HEK293T (cell line): ENCODE data around the gene SCARB1.

Source experiments
- BHLHE40 ChIP-seq: fragments of 450-650 bp; IDR thresholded peaks from 2 replicates; pipeline ENCODE4 v1.6.1; 2016; ENCODE audit warnings: mild to moderate bottlenecking, moderate library complexity, borderline replicate concordance
- CTBP1 ChIP-seq: fragments of 450-650 bp; IDR thresholded peaks from 2 replicates; pipeline ENCODE4 v1.6.1; 2016; ENCODE audit warnings: borderline replicate concordance
- ELF4 ChIP-seq: fragments of 450-650 bp; IDR thresholded peaks from 2 replicates; pipeline ENCODE4 v1.6.1; 2017; ENCODE audit warnings: antibody characterized with exemption
- FOXA1 ChIP-seq: fragments of 450-650 bp; IDR thresholded peaks from 2 replicates; pipeline ENCODE4 v1.6.1; 2016; ENCODE audit warnings: mild to moderate bottlenecking
- FOXK2 ChIP-seq: fragments of 450-650 bp; IDR thresholded peaks from 2 replicates; pipeline ENCODE4 v1.6.1; 2016; ENCODE audit warnings: mild to moderate bottlenecking
- FOXM1 ChIP-seq: fragments of 450-650 bp; IDR thresholded peaks from 2 replicates; pipeline ENCODE4 v1.6.1; 2017; ENCODE audit warnings: mild to moderate bottlenecking, borderline replicate concordance
- HDGF ChIP-seq: fragments of 450-650 bp; IDR thresholded peaks from 2 replicates; pipeline ENCODE4 v1.6.1; 2017; ENCODE audit warnings: antibody characterized with exemption, borderline replicate concordance
- LEF1 ChIP-seq: fragments of 450-650 bp; IDR thresholded peaks from 2 replicates; pipeline ENCODE4 v1.6.1; 2017; ENCODE audit warnings: mild to moderate bottlenecking, borderline replicate concordance
- SP1 ChIP-seq: fragments of 450-650 bp; IDR thresholded peaks from 2 replicates; pipeline ENCODE4 v1.6.1; 2017
- SUZ12 ChIP-seq: fragments of 450-650 bp; IDR thresholded peaks from 2 replicates; pipeline ENCODE4 v1.6.1; 2016; ENCODE audit warnings: mild to moderate bottlenecking
- TARDBP ChIP-seq: fragments of 450-650 bp; IDR thresholded peaks from 2 replicates; pipeline ENCODE4 v1.6.1; 2016
- ZNF384 ChIP-seq: fragments of 450-650 bp; IDR thresholded peaks from 2 replicates; pipeline ENCODE4 v1.6.1; 2016

GRCh38 chr12:124805050-124805449 is 58.6 kb downstream of the SCARB1 start:
- TF ChIP-seq FOXK2 (no peak), SP1 (no peak), TARDBP (no peak), ELF4 (no peak), SUZ12 (no peak), FOXM1 (no peak), FOXA1 (no peak), ZNF384 (no peak), LEF1 (no peak), BHLHE40 (no peak), HDGF (no peak), CTBP1 (no peak)
